ACHN (cell line): Measurements from ENCODE around the gene ANKRD44.

Experiments
- DNase-seq: peaks from one replicate; pipeline ENCODE4 v3.0.0-alpha.2; 2015
- in situ Hi-C: cut with HindIII; loops from 2 replicates; pipeline ENCODE4 v1.10.0; 2017; ENCODE audit warnings: low sequenced_read_pairs, low pct_ligation_motif_present, low pct_unique_long_range_greater_than_20kb

Gene ANKRD44

DNA sequence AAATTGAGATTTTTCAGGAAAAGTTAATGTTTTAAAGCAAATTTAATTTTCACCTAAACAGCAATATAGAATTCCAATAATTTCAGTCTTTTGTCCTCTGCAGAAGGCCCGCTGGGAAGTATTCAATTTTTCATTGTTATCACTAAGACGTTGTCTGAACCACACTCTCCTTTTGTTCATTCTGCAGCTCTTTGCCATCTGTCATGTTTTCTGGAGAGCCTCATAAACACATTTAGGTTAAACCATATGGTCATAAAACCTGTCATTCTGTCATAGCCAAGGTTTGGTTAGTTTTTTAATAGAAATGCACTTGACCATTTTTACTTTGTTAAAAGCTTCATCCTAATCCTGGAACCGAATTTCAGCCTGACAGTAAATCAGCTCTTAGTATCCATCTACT is 330.1 kb downstream of the ANKRD44 start:
- in situ Hi-C loops, result no loop called here
- DNase-seq, result no peak

DNA sequence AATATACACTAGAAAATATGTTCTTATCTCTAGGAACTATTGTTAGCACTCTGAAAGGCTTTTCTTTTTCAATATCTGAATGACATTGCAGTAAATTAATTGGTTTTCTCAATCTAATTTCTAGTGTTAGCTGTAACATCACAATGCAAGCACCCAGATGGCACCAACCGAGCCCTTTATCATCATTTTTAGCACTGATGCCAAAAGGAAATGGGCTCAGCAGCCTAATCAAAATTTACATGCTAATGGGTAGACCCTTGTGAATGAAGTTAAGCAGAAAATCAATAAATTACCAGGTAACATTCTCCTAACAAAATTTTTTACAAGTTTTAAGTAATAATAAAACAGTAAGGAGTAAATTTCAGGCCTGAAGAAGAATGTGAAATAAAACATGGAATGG is 330.6 kb downstream of the ANKRD44 start:
- DNase-seq, result no peak
- in situ Hi-C loops, result no loop called here

DNA sequence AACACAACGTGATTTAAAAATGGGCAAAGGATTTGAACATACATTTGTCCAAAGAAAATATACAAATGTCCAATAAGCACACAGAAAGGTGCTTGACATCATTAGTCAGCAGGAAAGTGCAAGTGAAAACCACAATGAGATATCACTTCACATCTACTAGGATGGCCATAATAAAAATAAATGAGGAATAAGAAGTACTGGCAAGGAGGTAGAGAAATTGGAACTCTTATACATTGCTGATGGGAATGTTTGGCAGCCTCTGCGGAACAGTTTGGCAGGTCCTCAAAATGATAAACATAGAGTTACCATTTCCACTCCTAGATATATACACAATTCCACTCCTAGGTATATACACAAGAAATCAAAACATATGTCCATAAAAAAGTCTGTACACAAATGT is 333.1 kb downstream of the ANKRD44 start:
- no peak for DNase-seq
- in situ Hi-C loops, result no loop called here

DNA sequence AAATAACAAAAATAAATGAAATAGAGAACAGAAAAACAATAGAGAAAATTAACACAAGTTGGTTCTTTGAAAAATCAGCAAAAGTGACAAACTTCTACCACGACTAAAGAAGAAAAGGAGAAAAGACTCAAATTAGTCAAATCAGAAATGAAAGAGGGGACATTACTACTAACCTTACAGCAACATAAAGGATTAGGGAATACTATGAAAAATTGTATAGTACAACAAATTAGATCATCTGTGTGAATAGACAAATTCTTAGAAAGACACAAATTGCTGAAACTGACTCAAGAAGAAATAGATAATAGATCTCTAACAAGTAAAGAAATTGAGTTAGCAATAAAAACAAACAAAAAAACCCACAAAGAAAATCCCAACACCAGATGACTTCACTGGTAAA is 335.6 kb downstream of the ANKRD44 start:
- DNase-seq, result no peak
- in situ Hi-C loops, result no loop called here

DNA sequence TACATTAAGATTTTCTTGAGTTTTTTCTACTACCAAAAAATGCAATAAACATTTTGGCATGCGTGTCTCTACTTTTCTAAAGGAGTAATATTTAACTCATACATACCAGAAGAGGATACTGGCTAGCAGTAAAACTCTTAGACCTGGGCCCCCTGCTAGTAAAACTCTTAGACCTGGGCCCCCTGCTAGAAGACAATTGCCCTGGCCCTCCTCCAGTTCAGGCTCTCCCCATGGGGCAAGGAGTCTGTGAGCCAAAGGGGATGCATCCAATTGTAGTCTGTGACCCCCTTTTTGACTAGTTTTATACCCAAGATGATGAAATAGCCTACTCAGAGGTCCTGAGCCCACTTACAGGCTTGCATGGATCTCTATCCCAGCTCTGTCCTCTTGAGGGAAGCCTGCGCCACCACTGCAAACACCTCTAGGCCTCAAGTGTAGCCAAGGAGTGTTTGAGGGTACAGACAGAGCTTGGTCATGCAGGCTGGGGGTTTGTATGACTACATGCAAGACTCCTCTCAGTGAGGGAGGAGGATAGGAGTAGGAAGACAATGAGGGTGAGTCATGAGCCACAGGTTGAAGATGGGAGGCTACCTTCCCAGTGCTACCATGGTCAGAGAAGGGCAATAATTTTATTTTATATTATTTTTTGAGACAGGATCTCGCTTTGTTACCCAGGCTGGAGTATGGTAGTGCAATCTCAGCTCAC is 338.9 kb downstream of the ANKRD44 start:
- in situ Hi-C loops, result no loop called here
- no peak for DNase-seq

DNA sequence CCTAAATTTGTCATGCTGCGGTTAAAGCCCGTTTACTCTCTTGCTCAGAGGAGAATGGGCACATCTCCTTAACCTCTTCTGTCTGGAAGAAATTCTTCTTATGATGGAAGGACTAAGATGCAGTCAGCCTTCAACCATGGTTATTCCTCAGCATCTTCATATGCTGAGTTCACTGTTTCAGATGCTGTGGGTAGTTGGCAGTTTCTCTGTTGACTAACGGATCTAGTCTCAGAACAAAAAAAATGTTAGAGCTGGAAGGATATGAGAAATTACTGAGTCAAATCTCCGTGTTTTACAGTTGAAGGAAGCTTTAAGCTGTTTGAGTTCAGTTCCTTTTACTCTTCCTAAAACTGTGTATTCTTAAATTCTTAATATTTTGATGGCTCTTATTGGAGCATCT is 340.5 kb downstream of the ANKRD44 start:
- no peak for DNase-seq
- in situ Hi-C loops, result no loop called here

DNA sequence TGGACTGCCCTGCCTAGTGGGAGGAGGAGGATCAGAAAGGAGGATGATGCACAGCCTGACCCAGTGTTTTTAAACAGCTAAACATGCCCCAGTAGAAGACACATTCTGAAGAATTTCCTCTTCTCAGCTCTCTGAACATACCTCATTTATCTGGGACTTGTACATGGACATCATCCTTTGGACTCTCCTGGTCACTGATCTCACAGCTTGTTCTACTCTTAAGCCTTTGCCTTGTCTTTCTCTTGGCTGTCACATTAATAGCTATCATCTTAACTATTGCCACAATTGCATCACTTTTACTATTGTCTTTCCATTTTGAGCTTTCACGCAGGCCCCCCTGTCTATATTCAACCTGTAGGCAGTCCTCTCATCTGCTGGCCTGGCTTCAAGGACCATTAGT is 342.1 kb downstream of the ANKRD44 start:
- in situ Hi-C loops, result no loop called here
- no peak for DNase-seq

DNA sequence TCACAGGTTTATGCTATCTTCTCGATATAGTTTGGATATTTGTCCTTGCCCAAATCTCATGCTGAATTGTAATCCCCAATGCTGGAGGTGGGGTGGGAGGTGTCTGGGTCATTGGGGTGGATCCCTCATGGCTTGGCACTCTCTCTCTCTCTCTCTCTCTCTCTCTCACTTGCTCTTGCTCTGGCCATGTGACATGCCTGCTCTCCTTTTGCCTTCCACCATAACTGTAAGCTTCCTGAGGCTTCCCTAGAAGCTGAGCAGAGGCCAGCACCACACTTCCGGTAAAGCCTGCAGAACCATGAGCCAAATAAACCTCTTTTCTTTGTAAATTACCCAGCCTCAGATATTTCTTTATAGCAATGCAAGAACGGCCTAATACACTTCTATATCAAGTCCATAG is 342.8 kb downstream of the ANKRD44 start:
- in situ Hi-C loops, result no loop called here
- no peak for DNase-seq

DNA sequence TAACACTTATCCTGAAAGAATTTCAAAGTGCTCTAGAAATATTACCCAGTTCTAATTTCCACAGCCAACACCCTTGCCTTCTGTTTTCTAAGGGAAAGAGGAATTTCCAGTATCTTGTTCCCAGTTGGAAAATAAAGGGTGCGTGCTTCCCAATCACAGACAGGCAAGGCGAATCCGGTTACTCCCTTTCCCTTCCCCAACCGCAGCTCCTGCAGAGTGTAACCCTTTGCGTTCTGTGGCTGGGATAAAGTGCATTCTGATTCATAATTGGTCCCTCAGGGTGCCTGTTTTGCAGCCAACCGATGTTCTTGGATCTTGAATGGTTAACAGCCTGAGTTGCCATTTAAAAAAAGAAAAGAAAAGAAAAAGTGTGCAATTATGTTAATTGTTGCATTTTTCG is 343.5 kb downstream of the ANKRD44 start:
- no peak for DNase-seq
- in situ Hi-C loops, result no loop called here

DNA sequence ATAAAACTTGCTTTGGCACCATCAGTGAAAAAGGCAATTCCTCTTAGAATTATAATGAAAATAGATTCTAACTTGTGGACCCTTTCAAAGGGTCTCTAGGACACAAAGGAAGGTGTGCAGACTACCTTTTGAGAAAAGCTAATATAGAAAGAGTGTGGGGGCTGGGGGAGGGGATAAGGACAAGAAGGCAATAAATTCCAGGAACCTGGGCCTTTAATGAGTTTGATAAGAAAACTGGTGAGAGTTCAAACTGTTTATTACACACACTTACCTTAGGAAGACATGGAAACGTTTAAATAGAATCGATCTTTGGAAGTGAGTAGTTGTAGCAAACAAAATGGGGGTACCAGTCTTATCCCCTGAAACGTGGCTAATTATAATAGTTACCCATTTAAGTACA is 344.5 kb downstream of the ANKRD44 start:
- in situ Hi-C loops, result no loop called here
- no peak for DNase-seq

DNA sequence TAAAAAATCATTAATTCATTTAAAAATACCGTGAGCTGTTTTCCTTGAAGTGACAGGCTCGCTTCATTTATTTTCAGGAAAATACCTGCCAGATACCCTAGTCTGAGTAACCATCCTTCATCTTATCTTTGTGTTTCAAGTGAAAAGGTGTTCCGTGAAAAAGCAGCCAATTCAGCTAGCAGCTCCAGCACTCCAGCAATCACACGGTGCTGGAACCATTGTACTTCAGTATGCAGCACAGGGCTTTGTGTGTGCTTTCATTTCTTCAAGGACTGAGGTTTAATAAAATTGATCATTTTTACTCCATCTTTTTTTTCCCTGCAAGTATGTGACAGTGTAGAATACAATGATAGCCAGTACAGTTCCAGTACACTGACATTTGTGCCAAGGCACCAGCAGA is 344.9 kb downstream of the ANKRD44 start:
- in situ Hi-C loops, result no loop called here
- no peak for DNase-seq

DNA sequence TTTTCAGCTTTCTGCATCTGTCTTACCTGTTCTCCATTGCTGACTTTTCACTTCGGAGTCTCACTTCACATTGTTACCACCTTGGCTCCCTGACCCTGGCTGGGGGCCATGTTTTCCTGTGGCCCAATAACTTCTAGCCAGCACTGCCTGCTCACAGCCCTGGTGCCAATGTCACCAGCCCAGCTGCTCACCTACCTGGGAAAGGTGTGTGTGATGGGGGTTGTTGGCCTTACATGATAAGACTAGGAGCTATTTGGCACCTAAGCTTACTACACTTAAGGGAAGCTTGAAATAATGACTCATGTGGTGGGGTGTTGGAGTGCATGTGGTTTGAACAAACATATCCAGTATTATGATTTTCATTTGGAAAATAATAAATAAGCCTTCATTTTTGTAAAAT is 346.6 kb downstream of the ANKRD44 start:
- in situ Hi-C loops, result no loop called here
- no peak for DNase-seq

DNA sequence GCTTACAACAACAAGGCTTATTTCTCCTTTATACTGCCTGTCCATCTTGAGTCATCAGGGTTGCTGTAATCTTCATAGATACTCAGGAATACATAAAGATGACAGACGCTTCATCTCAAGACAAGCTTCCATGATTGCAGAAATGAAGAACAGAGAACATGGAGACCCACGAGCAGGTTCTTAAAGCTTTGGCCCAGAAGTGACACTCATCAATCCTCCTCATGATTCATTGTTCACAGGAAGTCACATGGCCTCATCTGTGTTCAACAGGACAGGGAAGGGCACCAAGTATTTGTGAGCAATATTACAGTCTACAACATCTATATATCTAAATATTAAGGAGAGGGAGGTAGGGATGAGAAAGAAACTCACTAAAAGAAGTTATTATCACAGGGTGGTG is 347.5 kb downstream of the ANKRD44 start:
- in situ Hi-C loops, result no loop called here
- DNase-seq, result no peak

DNA sequence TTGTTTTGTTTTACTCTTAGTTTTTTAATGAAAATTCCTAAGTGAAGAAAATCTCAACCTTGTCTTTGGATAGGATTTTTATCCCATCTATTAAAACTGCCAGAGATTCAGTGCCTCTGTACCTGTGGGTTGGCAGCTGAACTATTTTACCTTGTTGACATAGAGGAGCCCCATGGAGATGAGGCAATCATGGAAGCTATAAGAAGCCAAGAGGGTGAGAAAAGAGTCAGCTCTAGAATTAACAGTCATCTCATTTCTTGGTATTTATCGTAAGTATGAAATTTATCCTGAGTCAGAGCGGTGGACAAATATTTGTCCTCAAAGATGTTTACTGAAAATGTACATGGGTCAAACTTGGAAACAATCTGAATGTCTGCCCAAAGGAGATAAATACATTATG is 348.3 kb downstream of the ANKRD44 start:
- in situ Hi-C loops, result no loop called here

DNA sequence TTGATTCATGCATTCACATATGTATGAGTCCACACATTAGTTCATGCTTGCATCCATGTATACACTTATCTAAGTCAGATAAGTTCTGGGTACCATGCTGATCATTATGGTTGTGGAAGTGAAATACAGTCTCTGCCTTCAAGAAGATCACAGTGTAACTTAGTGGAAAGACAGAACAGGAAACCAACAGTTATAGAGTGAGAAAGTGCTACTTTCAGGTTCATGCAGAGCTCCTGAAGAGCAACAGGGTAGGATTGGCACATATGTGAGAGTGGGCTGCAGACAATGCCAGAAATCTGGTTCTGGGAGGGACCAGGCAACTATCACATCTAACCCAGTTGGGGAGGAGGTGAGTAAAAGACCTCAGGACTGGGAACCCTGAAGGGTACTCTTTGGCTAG is 348.7 kb downstream of the ANKRD44 start:
- no peak for DNase-seq
- in situ Hi-C loops, result no loop called here

More for the DNA sequence above, 348.3 kb downstream of the ANKRD44 start:
- DNase-seq, result no peak

DNA sequence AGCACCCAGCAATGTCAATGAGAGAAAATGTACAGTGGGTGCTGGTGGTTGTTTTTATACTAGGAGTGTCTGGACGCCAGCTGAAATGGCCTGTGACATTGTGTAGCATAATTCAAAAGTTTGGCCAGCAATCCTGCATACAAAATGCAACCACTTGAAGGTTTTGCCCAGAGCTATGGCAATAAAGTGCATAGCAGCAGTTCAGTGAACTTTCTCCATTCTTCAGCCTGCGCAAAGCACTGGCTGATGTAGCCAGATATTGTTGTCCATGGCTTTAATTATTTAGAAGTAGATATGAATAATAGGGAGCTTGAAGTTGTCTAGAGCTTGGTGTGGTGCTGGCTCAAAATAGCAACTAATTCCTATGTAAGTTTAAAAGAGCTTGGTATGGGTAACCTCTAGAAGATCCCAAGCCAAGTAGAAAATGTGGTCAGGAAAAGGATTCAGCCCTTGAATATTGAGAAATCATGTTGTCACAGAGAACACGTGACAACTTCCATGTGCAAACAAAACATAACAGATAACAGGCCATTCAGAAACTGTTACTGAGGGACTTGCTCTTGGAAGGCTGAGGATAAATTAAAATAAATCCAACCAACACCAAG is 350.7 kb downstream of the ANKRD44 start:
- DNase-seq, result no peak
- in situ Hi-C loops, result no loop called here

DNA sequence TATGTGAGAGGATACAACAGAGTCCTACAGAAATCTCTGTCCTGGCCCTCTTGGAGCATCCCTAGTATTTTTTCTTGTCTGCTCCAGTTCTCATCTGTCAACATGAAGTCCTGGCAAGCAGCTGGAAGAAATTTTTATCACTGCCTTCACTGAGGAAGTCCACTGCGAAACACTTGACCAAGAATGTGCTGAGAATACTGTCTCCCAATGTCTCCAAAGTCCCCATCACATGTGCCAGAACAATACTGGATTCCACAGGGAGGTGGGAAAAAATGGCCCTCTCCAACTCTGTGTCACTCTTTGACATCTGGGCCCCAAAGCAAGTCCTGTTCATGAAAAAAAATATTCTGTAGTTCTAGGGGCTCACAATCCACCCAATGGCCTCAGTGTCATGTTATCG is 351.3 kb downstream of the ANKRD44 start:
- in situ Hi-C loops, result no loop called here
- DNase-seq, result no peak

DNA sequence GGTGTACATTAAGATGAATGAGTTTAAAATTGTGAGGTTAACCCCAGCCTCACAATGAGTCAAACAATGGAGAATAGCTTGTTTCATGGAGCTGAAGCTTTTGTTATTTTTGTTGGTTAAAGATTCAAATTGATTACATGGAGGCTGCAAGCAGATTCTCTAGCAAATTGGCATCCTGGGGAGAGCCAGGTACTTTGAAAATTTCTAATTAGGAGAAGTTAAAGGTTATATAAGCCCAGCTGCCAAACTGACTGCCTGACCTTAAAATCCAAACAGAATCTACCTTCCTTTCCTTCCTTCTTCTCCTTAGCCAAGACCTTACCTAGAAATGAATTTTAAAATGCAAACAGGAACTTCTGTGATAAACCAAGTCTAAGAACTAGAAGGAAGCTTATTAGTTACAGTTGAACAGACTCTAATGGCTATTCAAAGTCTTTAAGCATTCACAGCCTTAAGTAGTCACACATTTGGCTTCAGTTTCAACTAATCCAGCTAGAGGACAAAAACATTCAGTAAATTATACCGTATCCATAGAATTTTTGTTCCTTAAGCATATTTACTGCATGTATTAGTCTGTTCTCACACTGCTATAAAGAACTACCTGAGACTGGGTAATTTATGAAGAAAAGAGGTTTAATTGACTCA is 352.6 kb downstream of the ANKRD44 start:
- in situ Hi-C loops, result no loop called here

DNA sequence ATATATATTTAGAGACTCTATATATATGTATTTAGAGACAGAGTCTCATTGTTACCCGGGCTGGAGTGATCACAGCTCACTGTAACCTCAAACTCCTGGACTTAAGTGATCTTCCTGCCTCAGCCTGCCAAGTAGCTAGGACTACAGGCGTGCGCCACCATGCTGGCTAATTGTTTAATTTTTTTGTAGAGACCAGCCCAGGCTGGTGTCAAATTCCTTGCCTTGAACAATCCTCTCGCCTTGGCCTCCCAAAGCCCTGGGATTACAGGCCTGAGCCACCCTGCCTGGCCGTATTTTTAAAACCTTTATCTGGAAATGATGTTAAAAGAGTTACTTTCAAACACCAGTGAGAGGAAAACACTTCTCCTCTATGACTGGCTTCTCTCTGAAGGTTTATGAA is 353.1 kb downstream of the ANKRD44 start:
- no peak for DNase-seq
- in situ Hi-C loops, result no loop called here

More for the DNA sequence above, 352.6 kb downstream of the ANKRD44 start:
- no peak for DNase-seq

DNA sequence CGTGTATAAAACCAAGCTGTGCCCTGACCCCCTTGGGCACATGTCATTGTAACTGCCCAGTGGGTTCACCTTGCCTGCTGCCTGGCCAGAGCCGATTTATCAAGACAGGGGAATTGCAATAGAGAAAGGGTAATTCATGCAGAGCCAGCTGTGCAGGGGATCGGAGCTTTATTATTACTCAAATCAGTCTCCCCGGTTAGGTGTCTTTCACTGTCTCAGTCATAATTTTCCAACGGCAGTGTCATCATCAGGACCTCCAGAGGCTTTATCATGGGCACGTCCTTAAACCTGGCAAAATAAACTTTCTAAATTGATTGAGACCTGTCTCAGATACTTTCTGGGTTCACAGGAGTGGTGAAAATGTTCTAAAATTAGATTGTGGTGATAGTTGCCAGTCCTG is 354.5 kb downstream of the ANKRD44 start:
- in situ Hi-C loops, result no loop called here
- DNase-seq, result no peak
